ENCODE data around the gene TKFC.

Gene TKFC

GRCh38 chr11:61298663-61299244 lies 34.3 kb upstream of the TKFC start:
- peak overlapping the region; percentile 63 to 93 (median 89) for H3K27ac Mint-ChIP-seq
- no peak for TF ChIP-seq CTCF (IDR thresholded peaks at IDR 0.05; ENCODE audit: unreplicated experiment in 3 of 3)
- peaks cover 35% of the 10 kb centered on the region for H3K4me1 Mint-ChIP-seq
- H3K9me3 Mint-ChIP-seq = no peaks in the 10 kb centered on the region
- peaks cover 5% of the 10 kb centered on the region for H3K27me3 Mint-ChIP-seq (ENCODE audit: low read depth)
- peaks cover 65% of the 10 kb centered on the region for H3K36me3 Mint-ChIP-seq (ENCODE audit: low read depth)
- no peak overlapping the region for H3K4me3 Mint-ChIP-seq

GRCh38 chr11:61302550-61302949 lies 30.5 kb upstream of the TKFC start:
- Mint-ChIP-seq H3K36me3 (ENCODE audit: low read depth) (peaks cover 73% of the 10 kb centered on the region), H3K4me3 (no peak overlapping the region), H3K27me3 (ENCODE audit: low read depth) (no peaks in the 10 kb centered on the region), H3K9me3 (no peaks in the 10 kb centered on the region), H3K27ac (no peak overlapping the region), H3K4me1 (peaks cover 22% of the 10 kb centered on the region)
- TF ChIP-seq CTCF (IDR thresholded peaks at IDR 0.05; ENCODE audit: unreplicated experiment in 3 of 3) = no peak

GRCh38 chr11:61303725-61304124 lies 29.3 kb upstream of the TKFC start:
- H3K9me3 Mint-ChIP-seq = no peaks in the 10 kb centered on the region
- no peak overlapping the region for H3K4me3 Mint-ChIP-seq
- no peaks in the 10 kb centered on the region for H3K27me3 Mint-ChIP-seq (ENCODE audit: low read depth)
- no peak overlapping the region for H3K27ac Mint-ChIP-seq
- no peak for TF ChIP-seq CTCF (IDR thresholded peaks at IDR 0.05; ENCODE audit: unreplicated experiment in 3 of 3)
- peaks cover 62% of the 10 kb centered on the region for H3K36me3 Mint-ChIP-seq (ENCODE audit: low read depth)
- peaks cover 11% of the 10 kb centered on the region for H3K4me1 Mint-ChIP-seq

- no peaks in the 10 kb centered on the region for H3K27me3 Mint-ChIP-seq (ENCODE audit: low read depth)
- H3K9me3 Mint-ChIP-seq = no peaks in the 10 kb centered on the region
- H3K36me3 Mint-ChIP-seq (ENCODE audit: low read depth) = peaks cover 47% of the 10 kb centered on the region
- no peaks in the 10 kb centered on the region for H3K4me1 Mint-ChIP-seq
- no peak overlapping the region for H3K4me3 Mint-ChIP-seq
- H3K27ac Mint-ChIP-seq = no peak overlapping the region
- TF ChIP-seq CTCF (IDR thresholded peaks at IDR 0.05; ENCODE audit: unreplicated experiment in 3 of 3) = no peak
These were observed 27.6 kb upstream of the TKFC start for GRCh38 chr11:61305417-61305816.

- H3K4me3 Mint-ChIP-seq = no peak overlapping the region
- no peaks in the 10 kb centered on the region for H3K9me3 Mint-ChIP-seq
- no peak overlapping the region for H3K27ac Mint-ChIP-seq
- no peaks in the 10 kb centered on the region for H3K27me3 Mint-ChIP-seq (ENCODE audit: low read depth)
- H3K4me1 Mint-ChIP-seq = no peaks in the 10 kb centered on the region
- TF ChIP-seq CTCF (IDR thresholded peaks at IDR 0.05; ENCODE audit: unreplicated experiment in 3 of 3) = no peak
- H3K36me3 Mint-ChIP-seq (ENCODE audit: low read depth) = peaks cover 42% of the 10 kb centered on the region
These were observed 26.8 kb upstream of the TKFC start for GRCh38 chr11:61306221-61306620.

GRCh38 chr11:61307354-61307753 lies 25.7 kb upstream of the TKFC start:
- Mint-ChIP-seq H3K4me3 (no peak overlapping the region), H3K9me3 (no peaks in the 10 kb centered on the region), H3K27ac (no peak overlapping the region), H3K27me3 (ENCODE audit: low read depth) (no peaks in the 10 kb centered on the region), H3K36me3 (ENCODE audit: low read depth) (peaks cover 39% of the 10 kb centered on the region), H3K4me1 (peaks cover 7% of the 10 kb centered on the region)
- TF ChIP-seq CTCF (IDR thresholded peaks at IDR 0.05; ENCODE audit: unreplicated experiment in 3 of 3) = no peak

Data from nephron (organoid).